ENCODE measurements around the gene CXorf65. TPM values are rescaled to one million over a fixed set of nuclear protein-coding genes. Genes with fewer than 3 reads are reported as not detected.

The CXorf65 gene
- total RNA-seq, 5 donors from 2014 or later (not counting 1 experiment from before 2014, with no cell fraction given) = 33.8 to 86.6 (median 39.6) TPM

- Histone ChIP-seq H3K9me3 (no peaks in the 10 kb centered on the region), H3K27ac (ENCODE audit: low read length) (peak overlapping the region; percentile 82), H3K4me3 (ENCODE audit: control insufficient read depth in 1 of 2, extremely low read depth in 1 of 2, low read length in 1 of 2) (peak overlapping the region; percentile 30 to 61), H3K27me3 (replicated peaks in 1 of 2; ENCODE audit: control insufficient read depth in 2 of 2, extremely low read depth in 1 of 2, insufficient read depth in 2 of 2, low read length in 1 of 2) (no peaks in the 10 kb centered on the region), H3K36me3 (ENCODE audit: control insufficient read depth in 2 of 2, extremely low read depth in 1 of 2, insufficient read depth in 1 of 2, low read length in 1 of 2) (peaks cover 4 to 19% of the 10 kb centered on the region in 2 donors), H3K4me1 (ENCODE audit: control insufficient read depth in 1 of 2, extremely low read depth in 1 of 2, insufficient read depth in 2 of 2, low read length in 2 of 2) (peaks cover 27 to 95% of the 10 kb centered on the region in 2 experiments)
- no CpG with 5 or more reads among the region's 10 CpGs for WGBS (ENCODE audit: insufficient coverage)
- ChIA-PET CTCF (interaction anchor here (0.6 to 4.5 kb wide), 4 partner anchors 8 to 40 kb away, joined by 3 to 37 read pairs (median 16); partner anchors contain the start of genes IL2RG (in 1 of the 2) and MED12 (in 1 of the 2)), POLR2A (interaction anchor here (0.7 to 3.3 kb wide), 5 partner anchors 8 to 26 kb away, joined by 3 to 28 read pairs (median 4); partner anchors contain the start of genes IL2RG (in 2 of the 2) and MED12 (in 1 of the 2))
- Mint-ChIP-seq H3K9me3 (no peaks in the 10 kb centered on the region), H3K36me3 (peaks cover 23% of the 10 kb centered on the region), H3K27me3 (no peaks in the 10 kb centered on the region), H3K4me1 (peaks cover 85 to 92% (median 91%) of the 10 kb centered on the region in 3 donors), H3K27ac (peak overlapping the region; percentile 90 to 97), H3K4me3 (peak overlapping the region; percentile 53 to 80 (median 65))
- ATAC-seq (replicated peaks in 1 of 4) (peak; percentile 38 to 65 (median 44)), DNase-seq (peak in 34 of 35 experiments; percentile 29 to 72 (median 56))
Measured at GRCh38 chrX:71103110-71103983, 3.2 kb downstream of the CXorf65 start.

- DNase-seq (no peak), ATAC-seq (replicated peaks in 1 of 4) (no peak)
- peak overlapping the region; percentile 90 to 91 for H3K27ac Mint-ChIP-seq
- ChIA-PET CTCF (interaction anchor here (0.6 to 4.5 kb wide), 5 partner anchors 9 to 263 kb away, joined by 3 to 37 read pairs (median 8); partner anchors contain the start of genes IL2RG (in 1 of the 2) and MED12 (in 1 of the 2)), POLR2A (interaction anchor here (0.5 to 3.3 kb wide), 6 partner anchors 9 to 27 kb away, joined by 3 to 28 read pairs (median 5); partner anchors contain the start of genes IL2RG (in 2 of the 2) and MED12 (in 2 of the 2))
- Histone ChIP-seq H3K27me3 (replicated peaks in 1 of 2; ENCODE audit: control insufficient read depth in 2 of 2, extremely low read depth in 1 of 2, insufficient read depth in 2 of 2, low read length in 1 of 2) (no peaks in the 10 kb centered on the region), H3K27ac (ENCODE audit: low read length) (peak overlapping the region; percentile 82), H3K36me3 (ENCODE audit: control insufficient read depth in 2 of 2, extremely low read depth in 1 of 2, insufficient read depth in 1 of 2, low read length in 1 of 2) (peaks cover under 1 to 8% of the 10 kb centered on the region in 2 donors), H3K4me3 (ENCODE audit: control insufficient read depth in 1 of 2, extremely low read depth in 1 of 2, low read length in 1 of 2) (no peak overlapping the region), H3K9me3 (no peaks in the 10 kb centered on the region), H3K4me1 (ENCODE audit: control insufficient read depth in 1 of 2, extremely low read depth in 1 of 2, insufficient read depth in 2 of 2, low read length in 2 of 2) (peaks cover 24 to 94% of the 10 kb centered on the region in 2 experiments)
- no peaks in the 10 kb centered on the region for H3K9me3 Mint-ChIP-seq
- H3K4me3 Mint-ChIP-seq = peak overlapping the region in 1 of 3 donors; percentile 80
- no CpG with 5 or more reads among the region's 3 CpGs for WGBS (ENCODE audit: insufficient coverage)
- peaks cover 14% of the 10 kb centered on the region for H3K36me3 Mint-ChIP-seq
- H3K27me3 Mint-ChIP-seq = no peaks in the 10 kb centered on the region
- peaks cover 80 to 92% (median 88%) of the 10 kb centered on the region in 3 donors for H3K4me1 Mint-ChIP-seq
Measured at GRCh38 chrX:71102292-71102691, 4.2 kb downstream of the CXorf65 start.

- Mint-ChIP-seq H3K4me3 (peak overlapping the region in 1 of 3 donors; percentile 22), H3K36me3 (peaks cover 4% of the 10 kb centered on the region), H3K27me3 (no peaks in the 10 kb centered on the region), H3K27ac (peak overlapping the region; percentile 67 to 90), H3K9me3 (no peaks in the 10 kb centered on the region), H3K4me1 (peaks cover 76 to 84% (median 82%) of the 10 kb centered on the region in 3 donors)
- DNase-seq (peak in 13 of 35 experiments; percentile 9 to 47 (median 26)), ATAC-seq (replicated peaks in 1 of 4) (peak in 3 of 4 experiments; percentile 24 to 37 (median 32))
- Histone ChIP-seq H3K4me3 (ENCODE audit: control insufficient read depth in 1 of 2, extremely low read depth in 1 of 2, low read length in 1 of 2) (peak overlapping the region in 1 of 2 donors; percentile 15), H3K27ac (ENCODE audit: low read length) (peak overlapping the region; percentile 29), H3K9me3 (no peaks in the 10 kb centered on the region), H3K36me3 (ENCODE audit: control insufficient read depth in 2 of 2, extremely low read depth in 1 of 2, insufficient read depth in 1 of 2, low read length in 1 of 2) (no peaks in the 10 kb centered on the region), H3K27me3 (replicated peaks in 1 of 2; ENCODE audit: control insufficient read depth in 2 of 2, extremely low read depth in 1 of 2, insufficient read depth in 2 of 2, low read length in 1 of 2) (no peaks in the 10 kb centered on the region), H3K4me1 (ENCODE audit: control insufficient read depth in 1 of 2, extremely low read depth in 1 of 2, insufficient read depth in 2 of 2, low read length in 2 of 2) (peaks cover 18 to 88% of the 10 kb centered on the region in 2 experiments)
- WGBS (ENCODE audit: insufficient coverage) = 85% methylated on average over 11 of the region's 31 CpGs
- POLR2A ChIA-PET = interaction anchor here (0.6 to 3.3 kb wide), 6 partner anchors 9 to 100 kb away, joined by 3 to 22 read pairs (median 11); partner anchors contain the start of genes IL2RG (in 1 of the 2) and MED12 (in 1 of the 2)
- CTCF ChIA-PET = interaction anchor here (0.6 to 4.5 kb wide), 8 partner anchors 10 to 122 kb away, joined by 3 to 37 read pairs (median 5); partner anchors contain the start of genes IL2RG (in 2 of the 2), GJB1 (in 1 of the 2) and MED12 (in 1 of the 2)
Measured at GRCh38 chrX:71100581-71101505, 5.7 kb downstream of the CXorf65 start.

GRCh38 chrX:71099736-71100135 lies 6.8 kb downstream of the CXorf65 start:
- ChIA-PET POLR2A (interaction anchor here (0.5 to 1.4 kb wide), 7 partner anchors 8 to 35 kb away, joined by 3 to 9 read pairs (median 5); partner anchors contain the start of genes IL2RG (in 2 of the 2) and MED12 (in 1 of the 2)), CTCF (interaction anchor here (0.5 to 4.5 kb wide), 13 partner anchors 9 to 1152 kb away, joined by 3 to 37 read pairs (median 4); partner anchors contain the start of gene MED12 (in 1 of the 2))
- ATAC-seq (replicated peaks in 1 of 4) = no peak
- Mint-ChIP-seq H3K36me3 (no peaks in the 10 kb centered on the region), H3K4me3 (no peak overlapping the region), H3K27me3 (peaks cover 0 to 4% of the 10 kb centered on the region in 2 donors), H3K4me1 (peaks cover 77 to 84% (median 78%) of the 10 kb centered on the region in 3 donors), H3K27ac (peak overlapping the region; percentile 60 to 87), H3K9me3 (no peaks in the 10 kb centered on the region)
- 50% methylated on average over 1 of the region's 4 CpGs for WGBS (ENCODE audit: insufficient coverage)
- Histone ChIP-seq H3K27ac (ENCODE audit: low read length) (no peak overlapping the region), H3K4me1 (ENCODE audit: control insufficient read depth in 1 of 2, extremely low read depth in 1 of 2, insufficient read depth in 2 of 2, low read length in 2 of 2) (peaks cover 14 to 81% of the 10 kb centered on the region in 2 experiments), H3K36me3 (ENCODE audit: control insufficient read depth in 2 of 2, extremely low read depth in 1 of 2, insufficient read depth in 1 of 2, low read length in 1 of 2) (no peaks in the 10 kb centered on the region), H3K9me3 (no peaks in the 10 kb centered on the region), H3K27me3 (replicated peaks in 1 of 2; ENCODE audit: control insufficient read depth in 2 of 2, extremely low read depth in 1 of 2, insufficient read depth in 2 of 2, low read length in 1 of 2) (no peaks in the 10 kb centered on the region), H3K4me3 (ENCODE audit: control insufficient read depth in 1 of 2, extremely low read depth in 1 of 2, low read length in 1 of 2) (no peak overlapping the region)
- DNase-seq = no peak

GRCh38 chrX:71098951-71099506 lies 7.5 kb downstream of the CXorf65 start:
- no peaks in the 10 kb centered on the region for H3K36me3 ChIP-seq (ENCODE audit: control insufficient read depth in 2 of 2, extremely low read depth in 1 of 2, insufficient read depth in 1 of 2, low read length in 1 of 2)
- POLR2A ChIA-PET = interaction anchor here (0.5 to 1.4 kb wide), 7 partner anchors 9 to 35 kb away, joined by 3 to 9 read pairs (median 5); partner anchors contain the start of genes IL2RG (in 2 of the 2) and MED12 (in 1 of the 2)
- peaks cover 70 to 77% (median 70%) of the 10 kb centered on the region in 3 donors for H3K4me1 Mint-ChIP-seq
- no peak overlapping the region for H3K27ac ChIP-seq (ENCODE audit: low read length)
- H3K36me3 Mint-ChIP-seq = no peaks in the 10 kb centered on the region
- DNase-seq (no peak), ATAC-seq (replicated peaks in 1 of 4) (no peak)
- H3K4me3 ChIP-seq (ENCODE audit: control insufficient read depth in 1 of 2, extremely low read depth in 1 of 2, low read length in 1 of 2) = no peak overlapping the region
- H3K4me1 ChIP-seq (ENCODE audit: control insufficient read depth in 1 of 2, extremely low read depth in 1 of 2, insufficient read depth in 2 of 2, low read length in 2 of 2) = peaks cover 11 to 74% of the 10 kb centered on the region in 2 experiments
- peaks cover 0 to 4% of the 10 kb centered on the region in 2 donors for H3K27me3 Mint-ChIP-seq
- H3K27me3 ChIP-seq (replicated peaks in 1 of 2; ENCODE audit: control insufficient read depth in 2 of 2, extremely low read depth in 1 of 2, insufficient read depth in 2 of 2, low read length in 1 of 2) = no peaks in the 10 kb centered on the region
- H3K4me3 Mint-ChIP-seq = no peak overlapping the region
- no peaks in the 10 kb centered on the region for H3K9me3 Mint-ChIP-seq
- CTCF ChIA-PET = interaction anchor here (0.5 to 4.5 kb wide), 11 partner anchors 9 to 1153 kb away, joined by 3 to 37 read pairs (median 5); partner anchors contain the start of gene MED12 (in 1 of the 2)
- peak overlapping the region; percentile 60 to 87 for H3K27ac Mint-ChIP-seq
- H3K9me3 ChIP-seq = no peaks in the 10 kb centered on the region
- no CpG with 5 or more reads among the region's 5 CpGs for WGBS (ENCODE audit: insufficient coverage)
